ENCODE data around the gene RAD52.

RAD52 gene

DNA sequence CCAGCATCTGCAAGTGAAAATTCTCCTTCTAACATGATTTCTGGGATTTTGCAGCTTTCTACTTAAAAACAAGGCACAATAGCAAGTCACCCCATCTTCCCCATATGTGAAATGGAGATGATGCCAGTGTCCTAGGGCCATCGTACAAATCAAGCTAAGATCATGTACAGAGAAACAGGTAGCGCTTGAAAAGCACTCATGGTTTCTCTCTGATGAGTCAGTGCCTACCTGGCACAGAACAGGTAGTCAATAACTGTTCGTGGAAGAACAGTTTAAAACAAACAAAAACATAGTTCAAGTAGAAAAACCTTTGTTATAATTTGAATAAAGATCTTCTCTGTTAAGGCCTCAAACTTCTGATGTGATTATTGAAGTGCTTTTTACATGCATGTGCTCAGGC lies 46.9 kb downstream of the RAD52 start:
- H3K27me3 ChIP-seq (ENCODE audit: insufficient read depth, poor library complexity, severe bottlenecking), result no peaks in the 10 kb centered on the region
- no peak for TF ChIP-seq GABPA (IDR thresholded peaks at IDR 0.05; ENCODE audit: low read depth)
- no peak for TF ChIP-seq SPI1 (IDR thresholded peaks at IDR 0.05; ENCODE audit: borderline replicate concordance, low read depth)
- TF ChIP-seq, protein P1, sequence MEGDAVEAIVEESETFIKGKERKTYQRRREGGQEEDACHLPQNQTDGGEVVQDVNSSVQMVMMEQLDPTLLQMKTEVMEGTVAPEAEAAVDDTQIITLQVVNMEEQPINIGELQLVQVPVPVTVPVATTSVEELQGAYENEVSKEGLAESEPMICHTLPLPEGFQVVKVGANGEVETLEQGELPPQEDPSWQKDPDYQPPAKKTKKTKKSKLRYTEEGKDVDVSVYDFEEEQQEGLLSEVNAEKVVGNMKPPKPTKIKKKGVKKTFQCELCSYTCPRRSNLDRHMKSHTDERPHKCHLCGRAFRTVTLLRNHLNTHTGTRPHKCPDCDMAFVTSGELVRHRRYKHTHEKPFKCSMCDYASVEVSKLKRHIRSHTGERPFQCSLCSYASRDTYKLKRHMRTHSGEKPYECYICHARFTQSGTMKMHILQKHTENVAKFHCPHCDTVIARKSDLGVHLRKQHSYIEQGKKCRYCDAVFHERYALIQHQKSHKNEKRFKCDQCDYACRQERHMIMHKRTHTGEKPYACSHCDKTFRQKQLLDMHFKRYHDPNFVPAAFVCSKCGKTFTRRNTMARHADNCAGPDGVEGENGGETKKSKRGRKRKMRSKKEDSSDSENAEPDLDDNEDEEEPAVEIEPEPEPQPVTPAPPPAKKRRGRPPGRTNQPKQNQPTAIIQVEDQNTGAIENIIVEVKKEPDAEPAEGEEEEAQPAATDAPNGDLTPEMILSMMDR (IDR thresholded peaks at IDR 0.05; ENCODE audit: insufficient read depth, low read length), result no peak
- TF ChIP-seq, protein P2, sequence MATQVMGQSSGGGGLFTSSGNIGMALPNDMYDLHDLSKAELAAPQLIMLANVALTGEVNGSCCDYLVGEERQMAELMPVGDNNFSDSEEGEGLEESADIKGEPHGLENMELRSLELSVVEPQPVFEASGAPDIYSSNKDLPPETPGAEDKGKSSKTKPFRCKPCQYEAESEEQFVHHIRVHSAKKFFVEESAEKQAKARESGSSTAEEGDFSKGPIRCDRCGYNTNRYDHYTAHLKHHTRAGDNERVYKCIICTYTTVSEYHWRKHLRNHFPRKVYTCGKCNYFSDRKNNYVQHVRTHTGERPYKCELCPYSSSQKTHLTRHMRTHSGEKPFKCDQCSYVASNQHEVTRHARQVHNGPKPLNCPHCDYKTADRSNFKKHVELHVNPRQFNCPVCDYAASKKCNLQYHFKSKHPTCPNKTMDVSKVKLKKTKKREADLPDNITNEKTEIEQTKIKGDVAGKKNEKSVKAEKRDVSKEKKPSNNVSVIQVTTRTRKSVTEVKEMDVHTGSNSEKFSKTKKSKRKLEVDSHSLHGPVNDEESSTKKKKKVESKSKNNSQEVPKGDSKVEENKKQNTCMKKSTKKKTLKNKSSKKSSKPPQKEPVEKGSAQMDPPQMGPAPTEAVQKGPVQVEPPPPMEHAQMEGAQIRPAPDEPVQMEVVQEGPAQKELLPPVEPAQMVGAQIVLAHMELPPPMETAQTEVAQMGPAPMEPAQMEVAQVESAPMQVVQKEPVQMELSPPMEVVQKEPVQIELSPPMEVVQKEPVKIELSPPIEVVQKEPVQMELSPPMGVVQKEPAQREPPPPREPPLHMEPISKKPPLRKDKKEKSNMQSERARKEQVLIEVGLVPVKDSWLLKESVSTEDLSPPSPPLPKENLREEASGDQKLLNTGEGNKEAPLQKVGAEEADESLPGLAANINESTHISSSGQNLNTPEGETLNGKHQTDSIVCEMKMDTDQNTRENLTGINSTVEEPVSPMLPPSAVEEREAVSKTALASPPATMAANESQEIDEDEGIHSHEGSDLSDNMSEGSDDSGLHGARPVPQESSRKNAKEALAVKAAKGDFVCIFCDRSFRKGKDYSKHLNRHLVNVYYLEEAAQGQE (IDR thresholded peaks at IDR 0.05; ENCODE audit: insufficient replicate concordance, low read depth), result no peak
- no peak for TF ChIP-seq POLR2AphosphoS5 (IDR thresholded peaks at IDR 0.05; ENCODE audit: low read depth)
- no peak for DNase-seq (ENCODE audit: low read depth in 1 of 2, low spot score in 1 of 2)
- H3K4me3 ChIP-seq (replicated peaks; ENCODE audit: insufficient read depth, low read length), result no peak overlapping the region
- H3K27ac ChIP-seq (replicated peaks), result no peak overlapping the region; the same call in 1 of the 2 replicates

DNA sequence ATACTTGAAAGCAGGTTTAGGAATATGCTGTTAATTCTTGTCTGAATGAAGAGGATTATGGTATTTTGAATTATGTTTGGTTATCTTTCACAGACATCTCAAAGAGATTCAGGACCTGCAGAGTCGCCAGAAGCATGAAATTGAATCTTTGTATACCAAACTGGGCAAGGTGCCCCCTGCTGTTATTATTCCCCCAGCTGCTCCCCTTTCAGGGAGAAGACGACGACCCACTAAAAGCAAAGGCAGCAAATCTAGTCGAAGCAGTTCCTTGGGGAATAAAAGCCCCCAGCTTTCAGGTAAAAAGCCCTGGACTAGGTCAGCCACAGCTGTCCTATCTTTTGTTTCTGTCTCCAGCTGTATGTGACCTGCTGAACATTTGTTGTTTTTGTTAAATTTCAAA lies 52.1 kb downstream of the RAD52 start:
- TF ChIP-seq, protein P2 (IDR thresholded peaks at IDR 0.05; ENCODE audit: insufficient replicate concordance, low read depth), result no peak
- TF ChIP-seq SPI1 (IDR thresholded peaks at IDR 0.05; ENCODE audit: borderline replicate concordance, low read depth) (no peak), POLR2AphosphoS5 (IDR thresholded peaks at IDR 0.05; ENCODE audit: low read depth) (no peak)
- DNase-seq (ENCODE audit: low read depth in 1 of 2, low spot score in 1 of 2), result no peak
- no peaks in the 10 kb centered on the region for H3K27me3 ChIP-seq (ENCODE audit: insufficient read depth, poor library complexity, severe bottlenecking)
- no peak overlapping the region for H3K27ac ChIP-seq (replicated peaks)
- H3K4me3 ChIP-seq (replicated peaks; ENCODE audit: insufficient read depth, low read length), result no peak overlapping the region

DNA sequence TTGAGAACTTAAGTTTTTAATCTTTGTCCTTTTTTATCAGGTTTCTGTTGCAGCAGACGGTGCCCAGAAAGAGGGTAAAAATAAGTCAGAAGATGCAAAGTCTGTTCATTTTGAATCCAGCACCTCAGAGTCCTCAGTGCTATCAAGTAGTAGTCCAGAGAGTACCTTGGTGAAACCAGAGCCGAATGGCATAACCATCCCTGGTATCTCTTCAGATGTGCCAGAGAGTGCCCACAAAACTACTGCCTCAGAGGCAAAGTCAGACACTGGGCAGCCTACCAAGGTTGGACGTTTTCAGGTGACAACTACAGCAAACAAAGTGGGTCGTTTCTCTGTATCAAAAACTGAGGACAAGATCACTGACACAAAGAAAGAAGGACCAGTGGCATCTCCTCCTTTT lies 53.5 kb downstream of the RAD52 start:
- no peaks in the 10 kb centered on the region for H3K27me3 ChIP-seq (ENCODE audit: insufficient read depth, poor library complexity, severe bottlenecking)
- no peak overlapping the region for H3K27ac ChIP-seq (replicated peaks)
- TF ChIP-seq SPI1 (IDR thresholded peaks at IDR 0.05; ENCODE audit: borderline replicate concordance, low read depth) (no peak), POLR2AphosphoS5 (IDR thresholded peaks at IDR 0.05; ENCODE audit: low read depth) (no peak), GABPA (IDR thresholded peaks at IDR 0.05; ENCODE audit: low read depth) (no peak)
- TF ChIP-seq, protein P1 (IDR thresholded peaks at IDR 0.05; ENCODE audit: insufficient read depth, low read length), result no peak
- TF ChIP-seq, protein P2 (IDR thresholded peaks at IDR 0.05; ENCODE audit: insufficient replicate concordance, low read depth), result no peak
- no peak overlapping the region for H3K4me3 ChIP-seq (replicated peaks; ENCODE audit: insufficient read depth, low read length)
- no peak for DNase-seq (ENCODE audit: low read depth in 1 of 2, low spot score in 1 of 2)

Data from HL-60 (cell line).